ENCODE measurements around the gene KIF6. TPM values are rescaled to one million over a fixed set of nuclear protein-coding genes. Genes with fewer than 3 reads are reported as not detected.

Gene KIF6
- total RNA-seq, 1 donor from 2014 or later: 2.0 TPM

DNA sequence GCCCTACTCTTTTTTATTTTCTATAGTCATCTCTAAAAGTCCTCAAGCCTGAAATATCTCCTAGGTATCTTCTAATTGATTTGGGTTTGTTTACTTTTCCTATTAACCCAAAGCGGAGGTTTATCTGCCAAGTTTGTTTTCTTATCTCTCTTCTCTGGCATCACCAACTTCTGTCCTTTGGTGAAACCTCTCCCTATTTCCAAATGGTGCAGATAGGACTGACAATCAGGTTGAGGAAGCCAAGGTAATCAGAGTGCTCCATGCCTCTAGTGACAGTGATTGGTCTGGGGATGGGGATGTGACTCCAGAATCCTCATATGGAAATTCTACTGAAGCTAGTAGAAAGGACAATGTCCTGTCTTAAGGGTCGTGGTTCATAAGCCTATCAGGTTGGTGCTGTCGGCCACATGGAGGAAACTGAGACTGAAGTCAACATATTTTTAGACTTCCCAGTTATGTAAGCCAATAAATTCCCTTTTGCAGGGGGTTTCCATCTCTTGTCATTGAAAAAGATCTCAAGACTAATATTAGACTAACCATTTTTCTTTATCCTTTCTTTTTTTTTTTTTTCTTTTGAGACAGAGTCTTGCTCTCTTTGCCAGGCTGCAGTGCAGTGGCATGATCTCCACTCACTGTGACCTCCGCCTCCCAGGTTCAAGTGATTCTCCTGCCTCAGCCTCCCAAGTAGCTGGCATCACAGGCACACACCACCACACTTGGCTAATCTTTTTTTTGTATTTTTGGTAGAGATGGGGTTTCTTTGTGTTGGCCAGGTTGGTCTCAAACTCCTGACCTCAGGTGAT is 28.0 kb downstream of the KIF6 start:
- H3K9me3 ChIP-seq (ENCODE audit: insufficient read depth, low read depth, low read length): no peaks in the 10 kb centered on the region
- TF ChIP-seq EZH2 (IDR thresholded peaks at IDR 0.05; ENCODE audit: insufficient read depth, low read length): no peak
- TF ChIP-seq CTCF (IDR thresholded peaks at IDR 0.05; ENCODE audit: insufficient read depth, low read depth, low read length): no peak
- H3K4me3 ChIP-seq (ENCODE audit: insufficient read depth, low read depth, low read length): no peak overlapping the region
- H3K27me3 Mint-ChIP-seq (ENCODE audit: low read depth, unreplicated experiment): no peaks in the 10 kb centered on the region
- no peaks in the 10 kb centered on the region for H3K36me3 ChIP-seq (ENCODE audit: insufficient read depth, low read length)
- no peaks in the 10 kb centered on the region for H3K79me2 ChIP-seq (ENCODE audit: insufficient read depth, low read length)
- no peak overlapping the region for H3K9ac ChIP-seq (ENCODE audit: low read length)
- no peaks in the 10 kb centered on the region for H3K36me3 Mint-ChIP-seq (ENCODE audit: low read depth, unreplicated experiment)
- H3K27ac Mint-ChIP-seq (ENCODE audit: unreplicated experiment): no peak overlapping the region
- H3K4me1 ChIP-seq (ENCODE audit: insufficient read depth, low read length): no peaks in the 10 kb centered on the region
- no peak overlapping the region for H2AFZ ChIP-seq (ENCODE audit: low read depth, low read length)
- H3K4me1 Mint-ChIP-seq (ENCODE audit: low read depth, unreplicated experiment): peaks cover 11% of the 10 kb centered on the region
- no peak for FAIRE-seq
- no peak overlapping the region for H3K4me3 Mint-ChIP-seq (ENCODE audit: unreplicated experiment)
- H3K27me3 ChIP-seq (ENCODE audit: insufficient read depth, low read length): no peaks in the 10 kb centered on the region
- no peak overlapping the region for H3K4me2 ChIP-seq (ENCODE audit: low read length)
- H3K9me3 Mint-ChIP-seq (ENCODE audit: unreplicated experiment): peaks cover 1% of the 10 kb centered on the region
- no peaks in the 10 kb centered on the region for H4K20me1 ChIP-seq (ENCODE audit: insufficient read depth, low read length)
- no peak overlapping the region for H3K27ac ChIP-seq (ENCODE audit: low read depth, low read length)
- no peak for DNase-seq (ENCODE audit: low read depth)

DNA sequence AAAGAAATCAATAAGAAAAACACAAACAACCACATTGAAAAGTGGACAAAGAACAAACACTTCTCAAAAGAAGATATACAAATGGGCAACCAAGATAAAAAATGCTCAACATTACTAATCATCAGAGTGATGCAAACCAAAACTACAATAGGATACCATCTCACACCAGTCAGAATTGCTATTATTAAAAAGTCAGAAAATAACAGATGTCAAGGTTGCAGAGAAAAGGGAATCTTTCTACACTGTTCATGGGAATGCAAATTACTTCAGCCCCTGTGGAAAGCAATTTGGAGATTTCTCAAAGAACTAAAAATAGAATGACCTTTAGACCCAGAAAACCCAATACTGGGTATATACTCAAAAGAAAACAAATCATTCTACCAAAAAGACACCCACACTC is 29.8 kb downstream of the KIF6 start:
- TF ChIP-seq EZH2 (IDR thresholded peaks at IDR 0.05; ENCODE audit: insufficient read depth, low read length): no peak
- TF ChIP-seq CTCF (IDR thresholded peaks at IDR 0.05; ENCODE audit: insufficient read depth, low read depth, low read length): no peak
- Histone ChIP-seq H2AFZ (ENCODE audit: low read depth, low read length) (no peak overlapping the region), H3K79me2 (ENCODE audit: insufficient read depth, low read length) (no peaks in the 10 kb centered on the region), H3K4me2 (ENCODE audit: low read length) (no peak overlapping the region), H4K20me1 (ENCODE audit: insufficient read depth, low read length) (no peaks in the 10 kb centered on the region), H3K4me3 (ENCODE audit: insufficient read depth, low read depth, low read length) (no peak overlapping the region), H3K9ac (ENCODE audit: low read length) (no peak overlapping the region), H3K36me3 (ENCODE audit: insufficient read depth, low read length) (no peaks in the 10 kb centered on the region), H3K27me3 (ENCODE audit: insufficient read depth, low read length) (no peaks in the 10 kb centered on the region), H3K4me1 (ENCODE audit: insufficient read depth, low read length) (no peaks in the 10 kb centered on the region), H3K9me3 (ENCODE audit: insufficient read depth, low read depth, low read length) (no peaks in the 10 kb centered on the region), H3K27ac (ENCODE audit: low read depth, low read length) (no peak overlapping the region)
- DNase-seq (ENCODE audit: low read depth) (no peak), FAIRE-seq (no peak)
- Mint-ChIP-seq H3K4me3 (ENCODE audit: unreplicated experiment) (no peak overlapping the region), H3K27me3 (ENCODE audit: low read depth, unreplicated experiment) (no peaks in the 10 kb centered on the region), H3K4me1 (ENCODE audit: low read depth, unreplicated experiment) (peaks cover 11% of the 10 kb centered on the region), H3K36me3 (ENCODE audit: low read depth, unreplicated experiment) (no peaks in the 10 kb centered on the region), H3K9me3 (ENCODE audit: unreplicated experiment) (peaks cover 3% of the 10 kb centered on the region), H3K27ac (ENCODE audit: unreplicated experiment) (no peak overlapping the region)

GRCh38 chr6:39693206-39693605 is 32.0 kb downstream of the KIF6 start:
- no peaks in the 10 kb centered on the region for H3K4me1 ChIP-seq (ENCODE audit: insufficient read depth, low read length)
- no peak for FAIRE-seq
- H3K27me3 Mint-ChIP-seq (ENCODE audit: low read depth, unreplicated experiment): no peaks in the 10 kb centered on the region
- H3K27ac ChIP-seq (ENCODE audit: low read depth, low read length): no peak overlapping the region
- H4K20me1 ChIP-seq (ENCODE audit: insufficient read depth, low read length): no peaks in the 10 kb centered on the region
- H3K9me3 Mint-ChIP-seq (ENCODE audit: unreplicated experiment): peaks cover 3% of the 10 kb centered on the region
- H3K4me3 ChIP-seq (ENCODE audit: insufficient read depth, low read depth, low read length): no peak overlapping the region
- peaks cover 6% of the 10 kb centered on the region for H3K4me1 Mint-ChIP-seq (ENCODE audit: low read depth, unreplicated experiment)
- no peak for DNase-seq (ENCODE audit: low read depth)
- H3K4me3 Mint-ChIP-seq (ENCODE audit: unreplicated experiment): no peak overlapping the region
- no peak overlapping the region for H2AFZ ChIP-seq (ENCODE audit: low read depth, low read length)
- no peak overlapping the region for H3K4me2 ChIP-seq (ENCODE audit: low read length)
- H3K27ac Mint-ChIP-seq (ENCODE audit: unreplicated experiment): no peak overlapping the region
- H3K27me3 ChIP-seq (ENCODE audit: insufficient read depth, low read length): no peaks in the 10 kb centered on the region
- TF ChIP-seq CTCF (IDR thresholded peaks at IDR 0.05; ENCODE audit: insufficient read depth, low read depth, low read length) (no peak), EZH2 (IDR thresholded peaks at IDR 0.05; ENCODE audit: insufficient read depth, low read length) (no peak)
- no peak overlapping the region for H3K9ac ChIP-seq (ENCODE audit: low read length)
- H3K9me3 ChIP-seq (ENCODE audit: insufficient read depth, low read depth, low read length): no peaks in the 10 kb centered on the region
- H3K36me3 ChIP-seq (ENCODE audit: insufficient read depth, low read length): no peaks in the 10 kb centered on the region
- no peaks in the 10 kb centered on the region for H3K36me3 Mint-ChIP-seq (ENCODE audit: low read depth, unreplicated experiment)
- H3K79me2 ChIP-seq (ENCODE audit: insufficient read depth, low read length): no peaks in the 10 kb centered on the region
